IMR-90 (cell line): ENCODE data around the gene PITRM1. TPM values are rescaled to one million over a fixed set of nuclear protein-coding genes. Genes with fewer than 3 reads are reported as not detected.

ENCODE experiments used
- ATAC-seq: fragments of 200-7000 bp; cut with Tn5 transposase; 2 replicates; pipeline ENCODE4 v1.9.1; 2020; ENCODE audit warnings: low read depth, mild to moderate bottlenecking, moderate library complexity
- BruUV-seq: library from RNA; stranded (reverse); fragments of 400-500 nt; replicated peaks from 2 replicates; lab custom pipeline; 2021; lab: Mats Ljungman, UMichigan
- CTCF ChIA-PET: fragments of 300-600 bp; formaldehyde crosslinking; extraction: SDS; loops from one replicate; lab custom pipeline; 2021; ENCODE audit warnings: antibody characterized with exemption; lab: Yijun Ruan, JAX
- POLR2A ChIA-PET: fragments of 300-600 bp; sonication (Branson Sonifier 250); formaldehyde crosslinking; loops from one replicate; lab custom pipeline; 2022; ENCODE audit warnings: antibody characterized with exemption; ENCODE audit not compliant: unreplicated experiment; lab: Charles Lee
- DNase-seq: peaks from one replicate; pipeline ENCODE4 v3.0.0; 2013
- H2AFZ ChIP-seq: replicated peaks from 2 replicates; pipeline ENCODE3; 2013; ENCODE audit warnings: low read length, mild to moderate bottlenecking; ENCODE audit not compliant: poor library complexity
- H2AK5ac ChIP-seq: 2 replicates; pipeline ENCODE4 v1.6.1; 2013; ENCODE audit warnings: low read depth, low read length, inconsistent platforms
- H2AK9ac ChIP-seq: replicated peaks from 2 replicates; pipeline ENCODE3; 2013; ENCODE audit warnings: mild to moderate bottlenecking, low read depth, low read length, moderate library complexity; ENCODE audit not compliant: poor library complexity
- H2BK120ac ChIP-seq: 2 replicates; pipeline ENCODE4 v1.6.1; 2013; ENCODE audit warnings: low read depth, low read length, inconsistent platforms
- H2BK15ac ChIP-seq: 3 replicates; pipeline ENCODE4 v1.6.1; 2013; ENCODE audit warnings: low read depth, low read length, inconsistent platforms
- H2BK20ac ChIP-seq: 2 replicates; pipeline ENCODE4 v1.6.1; 2013; ENCODE audit warnings: low read depth, mild to moderate bottlenecking, inconsistent platforms, low read length, moderate library complexity
- H2BK5ac ChIP-seq: 2 replicates; pipeline ENCODE4 v1.6.1; 2013; ENCODE audit warnings: mild to moderate bottlenecking, low read depth, low read length, inconsistent platforms; ENCODE audit not compliant: poor library complexity, severe bottlenecking
- H3K14ac ChIP-seq: replicated peaks from 2 replicates; pipeline ENCODE4 v1.6.1; 2013; ENCODE audit warnings: low read depth, low read length, inconsistent platforms
- H3K18ac ChIP-seq: 2 replicates; pipeline ENCODE4 v1.6.1; 2013; ENCODE audit warnings: low read depth, low read length, control low read depth
- H3K23ac ChIP-seq: 2 replicates; pipeline ENCODE4 v1.6.1; 2013; ENCODE audit warnings: low read depth, low read length, inconsistent platforms
- H3K27ac ChIP-seq: 2 replicates; pipeline ENCODE4 v1.5.1; 2013; ENCODE audit warnings: mild to moderate bottlenecking, control low read depth, low read length; ENCODE audit not compliant: insufficient read depth
- H3K27me3 ChIP-seq: 2 replicates; pipeline ENCODE4 v1.6.1; 2013; ENCODE audit warnings: low read length; ENCODE audit not compliant: control insufficient read depth, insufficient read depth
- H3K36me3 ChIP-seq: 2 replicates; pipeline ENCODE4 v1.6.1; 2013; ENCODE audit warnings: low read length, mixed read lengths; ENCODE audit not compliant: control insufficient read depth, insufficient read depth
- H3K4ac ChIP-seq: 2 replicates; pipeline ENCODE4 v1.6.1; 2013; ENCODE audit warnings: low read depth, low read length, inconsistent platforms
- H3K4me1 ChIP-seq: 2 replicates; pipeline ENCODE4 v1.6.1; 2013; ENCODE audit warnings: low read length, mixed read lengths; ENCODE audit not compliant: control insufficient read depth, insufficient read depth
- H3K4me2 ChIP-seq: 2 replicates; pipeline ENCODE4 v1.6.1; 2013; ENCODE audit warnings: low read depth, mild to moderate bottlenecking, control low read depth, low read length, moderate library complexity
- H3K4me3 ChIP-seq: 2 replicates; pipeline ENCODE4 v1.5.1; 2013; ENCODE audit warnings: low read depth, mild to moderate bottlenecking, control low read depth, low read length, moderate library complexity; ENCODE audit not compliant: insufficient read depth
- H3K56ac ChIP-seq: 2 replicates; pipeline ENCODE4 v1.6.1; 2013; ENCODE audit warnings: low read length, inconsistent platforms; ENCODE audit not compliant: insufficient read depth; ENCODE audit errors: extremely low read depth
- H3K79me1 ChIP-seq, 2 experiments: 2 replicates each; pipeline ENCODE4 v1.6.1; 2013; ENCODE audit warnings: low read length in 2 of 2, inconsistent platforms in 1 of 2, low read depth in 1 of 2
- H3K9ac ChIP-seq: 2 replicates; pipeline ENCODE4 v1.6.1; 2013; ENCODE audit warnings: low read depth, low read length, control low read depth
- H3K9me1 ChIP-seq: 2 replicates; pipeline ENCODE4 v1.6.1; 2013; ENCODE audit warnings: low read length, inconsistent platforms; ENCODE audit not compliant: insufficient read depth
- H3K9me3 ChIP-seq: 2 replicates; pipeline ENCODE4 v1.6.1; 2013; ENCODE audit warnings: low read length; ENCODE audit not compliant: control insufficient read depth, insufficient read depth
- H4K20me1 ChIP-seq: 2 replicates; pipeline ENCODE4 v1.6.1; 2013; ENCODE audit warnings: low read length, inconsistent platforms; ENCODE audit not compliant: insufficient read depth
- H4K5ac ChIP-seq: 2 replicates; pipeline ENCODE4 v1.6.1; 2013; ENCODE audit warnings: mild to moderate bottlenecking, low read depth, low read length, control low read depth
- H4K8ac ChIP-seq, 2 experiments: 2 replicates each; pipeline ENCODE4 v1.6.1; 2013; ENCODE audit warnings: low read depth in 2 of 2, low read length in 2 of 2, control low read depth in 1 of 2, inconsistent platforms in 1 of 2
- H4K91ac ChIP-seq: 2 replicates; pipeline ENCODE4 v1.6.1; 2013; ENCODE audit warnings: low read depth, low read length, inconsistent platforms; ENCODE audit not compliant: insufficient read depth
- CEBPB ChIP-seq: IDR thresholded peaks from 2 replicates; pipeline ENCODE4 v1.6.1; 2012; ENCODE audit warnings: low read depth, low read length, improper control_type of control experiment
- CHD1 ChIP-seq: IDR thresholded peaks from 2 replicates; pipeline ENCODE4 v1.6.1; 2012; ENCODE audit warnings: low read depth, low read length, improper control_type of control experiment
- CTCF ChIP-seq: conservative IDR thresholded peaks from 2 replicates; pipeline ENCODE4 v1.5.1; 2012; ENCODE audit warnings: mild to moderate bottlenecking, low read depth, low read length, improper control_type of control experiment
- ELK1 ChIP-seq: fragments of 150-350 bp; IDR thresholded peaks from 2 replicates; pipeline ENCODE4 v1.6.1; 2016; ENCODE audit warnings: low read depth, mild to moderate bottlenecking, low read length, moderate library complexity, borderline replicate concordance
- FOS ChIP-seq: fragments of 150-350 bp; IDR thresholded peaks from 2 replicates; pipeline ENCODE4 v1.6.1; 2016; ENCODE audit warnings: low read depth, low read length
- MAZ ChIP-seq: IDR thresholded peaks from 2 replicates; pipeline ENCODE4 v1.6.1; 2012; ENCODE audit warnings: low read depth, mild to moderate bottlenecking, low read length, improper control_type of control experiment, moderate library complexity, borderline replicate concordance
- MXI1 ChIP-seq: IDR thresholded peaks from 2 replicates; pipeline ENCODE4 v1.6.1; 2012; ENCODE audit warnings: low read depth, mild to moderate bottlenecking, low read length, moderate library complexity, borderline replicate concordance
- NFE2L2 ChIP-seq: fragments of 150-350 bp; IDR thresholded peaks from 2 replicates; pipeline ENCODE4 v1.6.1; 2016; ENCODE audit warnings: low read depth, mild to moderate bottlenecking, low read length
- POLR2A ChIP-seq: IDR thresholded peaks from 2 replicates; pipeline ENCODE4 v1.6.1; 2012; ENCODE audit warnings: mild to moderate bottlenecking, low read depth, low read length
- RCOR1 ChIP-seq: IDR thresholded peaks from 2 replicates; pipeline ENCODE4 v1.6.1; 2012; ENCODE audit warnings: mild to moderate bottlenecking, low read length, improper control_type of control experiment; ENCODE audit not compliant: insufficient replicate concordance
- RFX5 ChIP-seq: IDR thresholded peaks from 2 replicates; pipeline ENCODE4 v1.8.0; 2012; ENCODE audit warnings: low read depth, mild to moderate bottlenecking, low read length, moderate library complexity
- SMC3 ChIP-seq: fragments of 150-350 bp; IDR thresholded peaks from 2 replicates; pipeline ENCODE4 v1.6.1; 2016; ENCODE audit warnings: low read depth, mild to moderate bottlenecking, antibody characterized with exemption, low read length, moderate library complexity
- USF2 ChIP-seq: fragments of 150-350 bp; IDR thresholded peaks from 2 replicates; pipeline ENCODE4 v1.6.1; 2017; ENCODE audit warnings: mild to moderate bottlenecking, antibody characterized with exemption, low read length, low read depth
- WGBS, 2 experiments: methylation state at CpG; one replicate each; pipeline versions ENCODE4 v1.1.5 to v1.1.7; 2013; ENCODE audit warnings: missing lambda C conversion rate in 2 of 2; ENCODE audit not compliant: insufficient read length in 1 of 2; ENCODE audit errors: extremely low coverage in 2 of 2; 5-methylcytosine and 5-hydroxymethylcytosine counted together
- dilution Hi-C: fragments of 300-500 bp; cut with HindIII; formaldehyde crosslinking; loops from one replicate; pipeline ENCODE4 v1.14.3; 2018; ENCODE audit warnings: low sequenced_read_pairs; ENCODE audit not compliant: unreplicated experiment
- in situ Hi-C: fragments of 300-500 bp; cut with MboI; formaldehyde crosslinking; loops from 3 replicates; pipeline ENCODE4 v1.14.3; 2019; ENCODE audit warnings: low sequenced_read_pairs, inconsistent platforms, mixed read lengths
- intact Hi-C: fragments of 100-400 bp; cut with micrococcal nuclease; formaldehyde crosslinking; loops from 2 replicates; pipeline ENCODE4 v1.10.0; 2022
- polyA plus RNA-seq, 3 experiments: library from polyadenylated mRNA; depleted of rRNA; stranded (reverse); fragments of >200 nt; gene quantifications; 2 replicates each; pipeline ENCODE4 v1.2.3, GENCODE V29; 2012; ENCODE audit warnings: low replicate concordance in 1 of 3
- total RNA-seq: library from RNA; depleted of rRNA; stranded (reverse); fragments of >200 nt; gene quantifications from 2 replicates; pipeline ENCODE4 v1.2.3, GENCODE V29; 2012

Gene PITRM1
- total and polyA plus RNA-seq, 2 of the 4 experiments (the other 2 are of a cell fraction): 97.1 to 124 TPM

GRCh38 chr10:3148041-3148440, 24.5 kb downstream of the PITRM1 start:
- intact Hi-C loops: no loop called here
- no peaks in the 10 kb centered on the region; the same call in none of the 2 replicates for H4K20me1 ChIP-seq
- in situ Hi-C loops: no loop called here
- no peak overlapping the region for H3K27ac ChIP-seq
- no TSS peak for BruUV-seq
- no peak for DNase-seq
- no peaks in the 10 kb centered on the region for H3K4me1 ChIP-seq
- POLR2A ChIA-PET: no interaction called here
- WGBS, 2 experiments: 99% methylated on average over 12 of the region's 17 CpGs; no CpG with 5 or more reads in 1 of the 2 experiments
- no peak overlapping the region for H3K4me2 ChIP-seq
- no peak for ATAC-seq
- H2AFZ ChIP-seq: no peak overlapping the region
- no peak overlapping the region for H2AK5ac ChIP-seq
- H2BK120ac ChIP-seq: no peak overlapping the region
- H4K8ac ChIP-seq: no peak overlapping the region
- H3K18ac ChIP-seq: no peak overlapping the region
- CTCF ChIA-PET: no interaction called here
- H3K36me3 ChIP-seq: peaks cover 78% of the 10 kb centered on the region
- no peaks in the 10 kb centered on the region; the same call in 1 of the 2 replicates for H3K9me1 ChIP-seq
- H4K5ac ChIP-seq: no peak overlapping the region
- H3K9ac ChIP-seq: no peak overlapping the region
- no peak overlapping the region for H4K91ac ChIP-seq
- H3K14ac ChIP-seq: no peak overlapping the region
- no peak overlapping the region for H3K23ac ChIP-seq
- H2BK20ac ChIP-seq: no peak overlapping the region
- TF ChIP-seq MAZ (no peak), ELK1 (no peak), CTCF (no peak), RFX5 (no peak), MXI1 (no peak), NFE2L2 (no peak), FOS (no peak), POLR2A (no peak), USF2 (no peak), SMC3 (no peak), CEBPB (no peak), RCOR1 (no peak), CHD1 (no peak)
- H3K79me1 ChIP-seq: peaks cover 16 to 24% of the 10 kb centered on the region in 2 experiments
- H3K56ac ChIP-seq: no peak overlapping the region
- no peak overlapping the region for H2BK15ac ChIP-seq
- H2AK9ac ChIP-seq: no peak overlapping the region
- no peaks in the 10 kb centered on the region for H3K9me3 ChIP-seq
- dilution Hi-C loops: no loop called here
- no peaks in the 10 kb centered on the region for H3K27me3 ChIP-seq
- H3K4me3 ChIP-seq: no peak overlapping the region
- no peak overlapping the region for H3K4ac ChIP-seq
- H2BK5ac ChIP-seq: no peak overlapping the region
